Liver (tissue), 9 donors: ENCODE measurements around the gene ULK2. TPM values are rescaled to one million over a fixed set of nuclear protein-coding genes. Genes with fewer than 3 reads are reported as not detected.
"Not testable (repeated sequence)": the region's sequence is repeated elsewhere in the genome, so short reads cannot be mapped to it uniquely, and the experiment has no call there.

ENCODE experiments used
- DNase-seq: peaks from one replicate; pipeline ENCODE4 v3.0.0-alpha.2; 2017; ENCODE audit warnings: low spot score
- H3K27ac ChIP-seq, 2 donors: one replicate each; pipeline ENCODE4 v1.7.0; 2013; ENCODE audit warnings: inconsistent platforms in 2 of 2, low read length in 2 of 2, control low read depth in 1 of 2, low read depth in 1 of 2, mild to moderate bottlenecking in 1 of 2
- H3K27me3 ChIP-seq, 4 donors: one replicate each; pipeline versions ENCODE4 v1.6.1 to v1.7.0; 2013; ENCODE audit warnings: low read length in 3 of 4, inconsistent platforms in 1 of 4, mild to moderate bottlenecking in 1 of 4, moderate library complexity in 1 of 4; ENCODE audit not compliant: control insufficient read depth in 4 of 4, insufficient read depth in 4 of 4
- H3K36me3 ChIP-seq, 4 donors: one replicate each; pipeline versions ENCODE4 v1.6.1 to v1.7.0; 2013; ENCODE audit warnings: low read length in 3 of 4, mild to moderate bottlenecking in 3 of 4, low read depth in 1 of 4, moderate library complexity in 1 of 4; ENCODE audit not compliant: control insufficient read depth in 4 of 4, insufficient read depth in 3 of 4
- H3K4me1 ChIP-seq, 4 donors: one replicate each; pipeline versions ENCODE4 v1.6.1 to v1.7.0; 2013; ENCODE audit warnings: low read length in 3 of 4, mild to moderate bottlenecking in 3 of 4, moderate library complexity in 1 of 4; ENCODE audit not compliant: control insufficient read depth in 4 of 4, insufficient read depth in 4 of 4
- H3K4me3 ChIP-seq, 3 donors: one replicate each; pipeline versions ENCODE4 v1.6.1 to v1.7.0; 2013; ENCODE audit warnings: low read length in 3 of 3, control low read depth in 1 of 3, low read depth in 1 of 3, mild to moderate bottlenecking in 1 of 3
- H3K9ac ChIP-seq, 2 donors: one replicate each; pipeline ENCODE4 v1.7.0; 2013; ENCODE audit warnings: low read length in 2 of 2, mild to moderate bottlenecking in 2 of 2, moderate library complexity in 2 of 2, control low read depth in 1 of 2, low read depth in 1 of 2
- H3K9me3 ChIP-seq, 4 donors: one replicate each; pipeline versions ENCODE4 v1.6.1 to v1.7.0; 2013; ENCODE audit warnings: low read length in 3 of 4; ENCODE audit not compliant: control insufficient read depth in 4 of 4
- EGR1 ChIP-seq, 2 donors: IDR thresholded peaks; 2 replicates each; pipeline ENCODE4 v1.6.1; 2016 to 2018; ENCODE audit warnings: antibody characterized with exemption in 2 of 2, low read depth in 2 of 2
- FOXA1 ChIP-seq: IDR thresholded peaks from 2 replicates; pipeline ENCODE4 v1.6.1; 2016; ENCODE audit warnings: antibody characterized with exemption
- FOXA2 ChIP-seq: IDR thresholded peaks from 2 replicates; pipeline ENCODE4 v1.6.1; 2016; ENCODE audit warnings: antibody characterized with exemption
- GABPA ChIP-seq, 2 donors: IDR thresholded peaks in 1 of 2; conservative IDR thresholded peaks in 1 of 2; 2 replicates each; pipeline ENCODE4 v1.6.1; 2016; ENCODE audit warnings: antibody characterized with exemption in 2 of 2, mild to moderate bottlenecking in 1 of 2, moderate library complexity in 1 of 2
- HNF4A ChIP-seq, 2 donors: conservative IDR thresholded peaks; 2 replicates each; pipeline ENCODE4 v1.6.1; 2016; ENCODE audit warnings: antibody characterized with exemption in 2 of 2, mild to moderate bottlenecking in 2 of 2
- HNF4G ChIP-seq: IDR thresholded peaks from 2 replicates; pipeline ENCODE4 v1.6.1; 2016; ENCODE audit warnings: antibody characterized with exemption
- NR2F2 ChIP-seq: IDR thresholded peaks from 2 replicates; pipeline ENCODE4 v1.6.1; 2016; ENCODE audit warnings: antibody characterized with exemption
- RAD21 ChIP-seq, 2 donors: IDR thresholded peaks; 2 replicates each; pipeline ENCODE4 v1.6.1; 2016; ENCODE audit warnings: antibody characterized with exemption in 2 of 2, mild to moderate bottlenecking in 2 of 2
- REST ChIP-seq: IDR thresholded peaks from 2 replicates; pipeline ENCODE4 v1.6.1; 2016; ENCODE audit warnings: antibody characterized with exemption, mild to moderate bottlenecking
- RXRA ChIP-seq, 2 donors: IDR thresholded peaks; 2 replicates each; pipeline ENCODE4 v1.6.1; 2017 to 2018; ENCODE audit warnings: antibody characterized with exemption in 2 of 2, mild to moderate bottlenecking in 1 of 2
- SP1 ChIP-seq: IDR thresholded peaks from 2 replicates; pipeline ENCODE4 v1.6.1; 2018; ENCODE audit warnings: antibody characterized with exemption, mild to moderate bottlenecking
- TAF1 ChIP-seq: conservative IDR thresholded peaks from 2 replicates; pipeline ENCODE4 v1.6.1; 2016; ENCODE audit warnings: antibody characterized with exemption, mild to moderate bottlenecking
- YY1 ChIP-seq: IDR thresholded peaks from 2 replicates; pipeline ENCODE4 v1.6.1; 2016; ENCODE audit warnings: antibody characterized with exemption, mild to moderate bottlenecking
- WGBS: extraction: QIAGEN DNeasy Blood & Tissue Kit; methylation state at CpG from one replicate; pipeline ENCODE4 v1.1.7; 2013; 5-methylcytosine and 5-hydroxymethylcytosine counted together
- polyA plus RNA-seq, 2 donors: library from polyadenylated mRNA; stranded (reverse) in 1 of 2; unstranded in 1 of 2; fragments of 200-250 nt in 1 of 2; fragments of >200 nt in 1 of 2; fragmentation: Nextera tagmentation in 1 of 2; extraction: Ambion mirVana in 1 of 2; gene quantifications; one replicate each; pipeline versions ENCODE4 v1.2.1 to v1.2.3, GENCODE V29; 2013 to 2015
- total RNA-seq, 2 donors: library from RNA; depleted of rRNA; stranded (reverse); fragments of >200 nt; gene quantifications; one replicate each; pipeline ENCODE4 v1.2.3, GENCODE V29; 2014
- TF ChIP-seq, protein P1 (sequence below): IDR thresholded peaks from 2 replicates; pipeline ENCODE4 v1.6.1; 2016; ENCODE audit warnings: antibody characterized with exemption
- TF ChIP-seq, protein P2 (sequence below): fragments of 150-350 bp; IDR thresholded peaks from 2 replicates; pipeline ENCODE4 v1.5.1; 2017; ENCODE audit warnings: improper control_type of control experiment, low read depth, low read length; ENCODE audit not compliant: missing input control
- TF ChIP-seq, protein P3 (sequence below): IDR thresholded peaks from 2 replicates; pipeline ENCODE4 v1.6.1; 2016; ENCODE audit warnings: antibody characterized with exemption
- TF ChIP-seq, protein P4 (sequence below): IDR thresholded peaks from 2 replicates; pipeline ENCODE4 v1.6.1; 2016; ENCODE audit warnings: antibody characterized with exemption
- donor health status: healthy.
- donor health status: healthy.
- donor health status: healthy.
- donor health status: healthy.
- donor health status: healthy.

ULK2 gene
- total and polyA plus RNA-seq, 4 donors: 0.89 to 7.9 (median 4.2) TPM

DNA sequence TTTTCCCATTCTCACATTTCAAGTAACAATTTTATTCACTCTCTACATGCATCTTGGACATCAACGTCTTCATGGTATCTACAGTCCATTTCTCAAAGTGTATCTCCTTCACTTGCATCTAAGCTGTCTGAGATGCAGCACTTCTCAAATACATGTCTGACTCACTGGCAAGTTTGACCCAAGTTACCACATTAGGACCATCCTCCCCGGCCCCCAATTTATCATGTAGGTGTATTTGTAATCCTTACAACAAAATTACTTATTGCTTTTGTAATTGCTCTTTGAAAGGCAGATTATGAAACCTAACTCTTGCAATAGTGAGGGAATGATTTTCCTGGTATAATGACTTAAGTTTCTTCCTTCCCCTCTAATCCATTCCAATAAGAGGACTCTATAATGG lies 28.9 kb upstream of the ULK2 start:
- TF ChIP-seq HNF4G: no peak
- TF ChIP-seq, protein P1, sequence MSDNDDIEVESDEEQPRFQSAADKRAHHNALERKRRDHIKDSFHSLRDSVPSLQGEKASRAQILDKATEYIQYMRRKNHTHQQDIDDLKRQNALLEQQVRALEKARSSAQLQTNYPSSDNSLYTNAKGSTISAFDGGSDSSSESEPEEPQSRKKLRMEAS: no peak
- TF ChIP-seq HNF4A (conservative IDR thresholded peaks at IDR 0.05): no peak
- TF ChIP-seq, protein P2, sequence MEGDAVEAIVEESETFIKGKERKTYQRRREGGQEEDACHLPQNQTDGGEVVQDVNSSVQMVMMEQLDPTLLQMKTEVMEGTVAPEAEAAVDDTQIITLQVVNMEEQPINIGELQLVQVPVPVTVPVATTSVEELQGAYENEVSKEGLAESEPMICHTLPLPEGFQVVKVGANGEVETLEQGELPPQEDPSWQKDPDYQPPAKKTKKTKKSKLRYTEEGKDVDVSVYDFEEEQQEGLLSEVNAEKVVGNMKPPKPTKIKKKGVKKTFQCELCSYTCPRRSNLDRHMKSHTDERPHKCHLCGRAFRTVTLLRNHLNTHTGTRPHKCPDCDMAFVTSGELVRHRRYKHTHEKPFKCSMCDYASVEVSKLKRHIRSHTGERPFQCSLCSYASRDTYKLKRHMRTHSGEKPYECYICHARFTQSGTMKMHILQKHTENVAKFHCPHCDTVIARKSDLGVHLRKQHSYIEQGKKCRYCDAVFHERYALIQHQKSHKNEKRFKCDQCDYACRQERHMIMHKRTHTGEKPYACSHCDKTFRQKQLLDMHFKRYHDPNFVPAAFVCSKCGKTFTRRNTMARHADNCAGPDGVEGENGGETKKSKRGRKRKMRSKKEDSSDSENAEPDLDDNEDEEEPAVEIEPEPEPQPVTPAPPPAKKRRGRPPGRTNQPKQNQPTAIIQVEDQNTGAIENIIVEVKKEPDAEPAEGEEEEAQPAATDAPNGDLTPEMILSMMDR: no peak
- TF ChIP-seq TAF1: no peak
- TF ChIP-seq EGR1 (IDR thresholded peaks at IDR 0.05; ENCODE audit: low read depth in 2 of 2): no peak
- TF ChIP-seq FOXA1: no peak
- TF ChIP-seq REST: no peak
- TF ChIP-seq YY1: no peak
- TF ChIP-seq, protein P3, sequence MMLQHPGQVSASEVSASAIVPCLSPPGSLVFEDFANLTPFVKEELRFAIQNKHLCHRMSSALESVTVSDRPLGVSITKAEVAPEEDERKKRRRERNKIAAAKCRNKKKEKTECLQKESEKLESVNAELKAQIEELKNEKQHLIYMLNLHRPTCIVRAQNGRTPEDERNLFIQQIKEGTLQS: no peak
- TF ChIP-seq RAD21 (IDR thresholded peaks at IDR 0.05): no peak
- no peak for TF ChIP-seq GABPA (IDR thresholded peaks at IDR 0.05 in 1 of 2, conservative IDR thresholded peaks at IDR 0.05 in 1 of 2)
- TF ChIP-seq, protein P4, sequence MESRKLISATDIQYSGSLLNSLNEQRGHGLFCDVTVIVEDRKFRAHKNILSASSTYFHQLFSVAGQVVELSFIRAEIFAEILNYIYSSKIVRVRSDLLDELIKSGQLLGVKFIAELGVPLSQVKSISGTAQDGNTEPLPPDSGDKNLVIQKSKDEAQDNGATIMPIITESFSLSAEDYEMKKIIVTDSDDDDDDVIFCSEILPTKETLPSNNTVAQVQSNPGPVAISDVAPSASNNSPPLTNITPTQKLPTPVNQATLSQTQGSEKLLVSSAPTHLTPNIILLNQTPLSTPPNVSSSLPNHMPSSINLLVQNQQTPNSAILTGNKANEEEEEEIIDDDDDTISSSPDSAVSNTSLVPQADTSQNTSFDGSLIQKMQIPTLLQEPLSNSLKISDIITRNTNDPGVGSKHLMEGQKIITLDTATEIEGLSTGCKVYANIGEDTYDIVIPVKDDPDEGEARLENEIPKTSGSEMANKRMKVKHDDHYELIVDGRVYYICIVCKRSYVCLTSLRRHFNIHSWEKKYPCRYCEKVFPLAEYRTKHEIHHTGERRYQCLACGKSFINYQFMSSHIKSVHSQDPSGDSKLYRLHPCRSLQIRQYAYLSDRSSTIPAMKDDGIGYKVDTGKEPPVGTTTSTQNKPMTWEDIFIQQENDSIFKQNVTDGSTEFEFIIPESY: no peak
- no peak for TF ChIP-seq NR2F2
- no peak for TF ChIP-seq FOXA2
- 64% methylated on average over 2 of the region's 2 CpGs for WGBS

DNA sequence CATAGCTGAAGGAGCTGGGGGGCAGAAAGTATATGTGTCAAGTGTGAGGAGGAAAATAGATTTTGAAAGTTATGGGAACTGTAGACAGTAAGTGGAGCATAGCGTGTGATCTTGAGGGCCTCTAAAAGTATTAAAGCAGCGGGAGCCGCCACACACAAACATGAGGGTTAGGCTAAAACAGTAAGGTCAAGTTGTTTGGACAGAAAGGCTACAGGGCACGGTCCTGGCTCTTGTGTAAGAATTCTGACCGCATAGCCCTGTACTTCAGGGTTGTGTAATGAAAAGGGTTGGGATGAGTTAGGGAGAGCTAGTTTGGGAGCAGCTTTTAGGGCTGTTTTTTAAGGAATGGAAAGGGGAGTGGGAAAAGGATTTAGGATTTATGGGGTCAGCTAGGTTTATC lies 22.8 kb upstream of the ULK2 start:
- DNase-seq, H3K27ac ChIP-seq: not testable (repeated sequence)

More for the DNA sequence above, 28.9 kb upstream of the ULK2 start:
- H3K36me3 ChIP-seq: peaks cover 0 to 3% (median 0%) of the 10 kb centered on the region in 4 donors
- peaks cover 1 to 9% (median 6%) of the 10 kb centered on the region in 4 donors for H3K4me1 ChIP-seq
- no peak overlapping the region for H3K9ac ChIP-seq
- H3K9me3 ChIP-seq: no peaks in the 10 kb centered on the region
- H3K4me3 ChIP-seq: no peak overlapping the region
- no peaks in the 10 kb centered on the region for H3K27me3 ChIP-seq
- no peak for DNase-seq
- H3K27ac ChIP-seq: no peak overlapping the region

DNA sequence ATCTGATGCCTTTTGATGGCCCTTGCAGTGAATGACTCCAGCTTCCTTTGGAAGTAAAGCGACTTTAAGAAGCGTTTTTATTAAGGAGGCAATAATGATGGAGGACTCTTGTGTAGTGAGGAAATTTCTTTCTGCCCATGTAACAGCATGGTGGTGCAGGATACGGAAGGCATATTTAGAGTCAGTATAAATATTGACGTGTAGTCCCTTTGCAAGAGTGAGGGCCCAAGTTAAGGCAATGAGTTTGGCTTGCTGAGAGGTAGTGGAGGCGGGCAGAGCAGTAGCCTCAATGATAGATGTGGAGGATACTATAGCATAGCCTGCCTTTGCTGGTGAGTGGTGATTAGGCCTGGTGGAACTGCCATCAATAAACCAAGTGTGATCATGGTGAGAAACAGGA lies 22.3 kb upstream of the ULK2 start:
- not testable (repeated sequence) for H3K4me1 ChIP-seq, H3K27ac ChIP-seq, H3K4me3 ChIP-seq, DNase-seq, H3K9me3 ChIP-seq, H3K27me3 ChIP-seq, H3K36me3 ChIP-seq, H3K9ac ChIP-seq
- 97% methylated on average over 5 of the region's 5 CpGs for WGBS

More for the DNA sequence above, 22.8 kb upstream of the ULK2 start:
- TF ChIP-seq RXRA (IDR thresholded peaks at IDR 0.05) (peak; percentile 25 to 65), NR2F2 (peak; percentile 66), SP1 (peak; percentile 51), RAD21 (IDR thresholded peaks at IDR 0.05) (peak in 1 of 2 donors; percentile 15), HNF4A (conservative IDR thresholded peaks at IDR 0.05) (peak; percentile 48 to 75)
- not testable (repeated sequence) for H3K4me1 ChIP-seq, H3K4me3 ChIP-seq, H3K27me3 ChIP-seq, H3K9me3 ChIP-seq, H3K9ac ChIP-seq, H3K36me3 ChIP-seq
- WGBS: 51% methylated on average over 5 of the region's 5 CpGs
